CD8-positive, alpha-beta memory T cell (primary cell): ENCODE data around the gene PCDHB14. TPM values are rescaled to one million over a fixed set of nuclear protein-coding genes. Genes with fewer than 3 reads are reported as not detected.
"Not testable (repeated sequence)": the region's sequence is repeated elsewhere in the genome, so short reads cannot be mapped to it uniquely, and the experiment has no call there.

Experiments used
- CTCF ChIA-PET: fragments of 350-600 bp; sonication (Branson Sonifier 250); formaldehyde crosslinking; loops from one replicate; lab custom pipeline; 2021; ENCODE audit warnings: antibody characterized with exemption; lab: Charles Lee
- POLR2A ChIA-PET: fragments of 350-600 bp; sonication (Branson Sonifier 250); formaldehyde crosslinking; loops from one replicate; lab custom pipeline; 2021; ENCODE audit warnings: antibody characterized with exemption; lab: Charles Lee
- DNase-seq, 5 donors: peaks; one replicate each; pipeline versions ENCODE4 v3.0.0 to v3.0.0-alpha.2; 2020 to 2022; ENCODE audit warnings: mixed read lengths in 1 of 5
- H3K27ac ChIP-seq: one replicate; pipeline ENCODE4 v1.7.0; 2013; ENCODE audit warnings: low read depth, mild to moderate bottlenecking, low read length, moderate library complexity
- H3K27me3 ChIP-seq: 2 replicates; pipeline ENCODE4 v1.7.0; 2013; ENCODE audit warnings: low read length, mild to moderate bottlenecking; ENCODE audit not compliant: insufficient read depth, poor library complexity, severe bottlenecking
- H3K36me3 ChIP-seq: 2 replicates; pipeline ENCODE4 v1.7.0; 2013; ENCODE audit warnings: mild to moderate bottlenecking, low read length, moderate library complexity; ENCODE audit not compliant: insufficient read depth
- H3K4me1 ChIP-seq: 2 replicates; pipeline ENCODE4 v1.7.0; 2013; ENCODE audit warnings: mild to moderate bottlenecking, low read length, moderate library complexity; ENCODE audit not compliant: insufficient read depth
- H3K4me3 ChIP-seq: 2 replicates; pipeline ENCODE4 v1.7.0; 2013; ENCODE audit warnings: mild to moderate bottlenecking, low read length
- H3K9me3 ChIP-seq: 2 replicates; pipeline ENCODE4 v1.7.0; 2013; ENCODE audit warnings: mild to moderate bottlenecking, low read length
- H3K27ac Mint-ChIP-seq, 8 donors: one replicate each; pipeline ENCODE4 v1.8.0; 2020 to 2021; ENCODE audit warnings: mixed read lengths in 8 of 8, mild to moderate bottlenecking in 6 of 8, inconsistent platforms in 3 of 8, moderate library complexity in 3 of 8
- H3K27me3 Mint-ChIP-seq, 2 donors: one replicate each; pipeline ENCODE4 v1.8.0; 2020 to 2021; ENCODE audit warnings: mixed read lengths in 2 of 2, mild to moderate bottlenecking in 1 of 2, moderate library complexity in 1 of 2
- H3K36me3 Mint-ChIP-seq, 3 donors: one replicate each; pipeline ENCODE4 v1.8.0; 2020 to 2021; ENCODE audit warnings: mixed read lengths in 3 of 3, inconsistent platforms in 1 of 3, mild to moderate bottlenecking in 1 of 3
- H3K4me1 Mint-ChIP-seq, 3 donors: one replicate each; pipeline ENCODE4 v1.8.0; 2020 to 2021; ENCODE audit warnings: mixed read lengths in 3 of 3, inconsistent platforms in 1 of 3, mild to moderate bottlenecking in 1 of 3
- H3K4me3 Mint-ChIP-seq, 7 donors: one replicate each; pipeline ENCODE4 v1.8.0; 2020 to 2021; ENCODE audit warnings: mixed read lengths in 7 of 7, mild to moderate bottlenecking in 6 of 7, moderate library complexity in 4 of 7, inconsistent platforms in 2 of 7
- H3K9me3 Mint-ChIP-seq, 5 donors: one replicate each; pipeline ENCODE4 v1.8.0; 2020 to 2022; ENCODE audit warnings: mixed read lengths in 5 of 5, mild to moderate bottlenecking in 3 of 5, moderate library complexity in 2 of 5, inconsistent platforms in 1 of 5
- polyA plus RNA-seq: library from polyadenylated mRNA; unstranded; fragments of 300-500 nt; fragmentation: Illumina TruSeq; gene quantifications from one replicate; pipeline ENCODE4 v1.2.3, GENCODE V29; 2021
- total RNA-seq, 2 experiments: library from RNA; stranded (reverse); gene quantifications; one replicate each; pipeline ENCODE4 v1.2.3, GENCODE V29; 2021

The PCDHB14 gene
- total and polyA plus RNA-seq, 3 experiments from 2014 or later, result 0.09 TPM; not detected in 2

GRCh38 chr5:141182248-141182647 is 40.9 kb upstream of the PCDHB14 start, which contains the start of gene PCDHB16:
Gene PCDHB16 (plus strand): TSS chr5:141182387. CDS start chr5:141182560, 173 bp downstream.
- DNase-seq, result no peak
- Mint-ChIP-seq H3K4me3 (no peak within 1 kb of the TSS), H3K4me1 (peaks cover 5 to 6% (median 6%) of the 10 kb centered on the region in 3 donors), H3K9me3 (peaks cover 4 to 26% (median 21%) of the 10 kb centered on the region in 5 donors), H3K27ac (no peak within 1 kb of the TSS), H3K36me3 (peaks cover 0 to 5% (median 0%) of the 10 kb centered on the region in 3 donors), H3K27me3 (peaks cover 31 to 54% of the 10 kb centered on the region in 2 donors)
- no peaks in the 10 kb centered on the region for H3K27me3 ChIP-seq
- no peaks in the 10 kb centered on the region for H3K4me1 ChIP-seq
- no peaks in the 10 kb centered on the region for H3K36me3 ChIP-seq
- H3K27ac ChIP-seq, result no peak within 1 kb of the TSS
- no peaks in the 10 kb centered on the region for H3K9me3 ChIP-seq
- CTCF ChIA-PET, result no interaction called here
- POLR2A ChIA-PET, result no interaction called here
- no peak within 1 kb of the TSS for H3K4me3 ChIP-seq

- H3K4me1 Mint-ChIP-seq, H3K4me3 ChIP-seq, H3K36me3 ChIP-seq, H3K4me3 Mint-ChIP-seq, H3K36me3 Mint-ChIP-seq, H3K27me3 ChIP-seq, POLR2A ChIA-PET, CTCF ChIA-PET, DNase-seq, H3K27ac Mint-ChIP-seq, H3K9me3 ChIP-seq, H3K27ac ChIP-seq, H3K4me1 ChIP-seq: not testable (repeated sequence)
- Mint-ChIP-seq H3K9me3 (peaks cover 11 to 36% (median 28%) of the 10 kb centered on the region in 5 donors), H3K27me3 (peaks cover 34 to 64% of the 10 kb centered on the region in 2 donors)
Observed at GRCh38 chr5:141184117-141184855, 38.9 kb upstream of the PCDHB14 start.

- Histone ChIP-seq H3K27me3 (no peaks in the 10 kb centered on the region), H3K9me3 (no peaks in the 10 kb centered on the region), H3K4me1 (no peaks in the 10 kb centered on the region), H3K27ac (no peak within 1 kb of the TSS), H3K36me3 (no peaks in the 10 kb centered on the region), H3K4me3 (no peak within 1 kb of the TSS)
- Mint-ChIP-seq H3K36me3 (peaks cover 1 to 9% (median 2%) of the 10 kb centered on the region in 3 donors), H3K4me1 (peaks cover 6 to 9% (median 6%) of the 10 kb centered on the region in 3 donors), H3K27me3 (peaks cover 41 to 70% of the 10 kb centered on the region in 2 donors), H3K27ac (peak within 1 kb of the TSS in 2 of 8 donors; percentile 3 to 9), H3K4me3 (peak within 1 kb of the TSS; percentile 6 to 78 (median 63)), H3K9me3 (peaks cover 13 to 50% (median 44%) of the 10 kb centered on the region in 5 donors)
- DNase-seq, result peak in 2 of 5 donors; percentile 8 to 18
- CTCF ChIA-PET, result no interaction called here
- POLR2A ChIA-PET, result no interaction called here
Observed at GRCh38 chr5:141186897-141187512, 36.1 kb upstream of the PCDHB14 start, which contains the start of gene PCDHB9. Gene PCDHB9 (plus strand): TSS chr5:141187161. CDS start chr5:141187319, 158 bp downstream.

- H3K4me3 ChIP-seq, H3K9me3 ChIP-seq, H3K36me3 Mint-ChIP-seq, CTCF ChIA-PET, H3K4me1 Mint-ChIP-seq, POLR2A ChIA-PET, H3K27ac ChIP-seq, H3K4me3 Mint-ChIP-seq, H3K27me3 ChIP-seq, DNase-seq, H3K27ac Mint-ChIP-seq, H3K36me3 ChIP-seq, H3K4me1 ChIP-seq: not testable (repeated sequence)
- Mint-ChIP-seq H3K27me3 (peaks cover 36 to 64% of the 10 kb centered on the region in 2 donors), H3K9me3 (peaks cover 14 to 50% (median 41%) of the 10 kb centered on the region in 5 donors)
Observed at GRCh38 chr5:141188682-141189081, 34.5 kb upstream of the PCDHB14 start.

- H3K27me3 ChIP-seq, H3K36me3 Mint-ChIP-seq, H3K27ac Mint-ChIP-seq, DNase-seq, H3K9me3 ChIP-seq, H3K36me3 ChIP-seq, H3K4me3 Mint-ChIP-seq, H3K27ac ChIP-seq, CTCF ChIA-PET, H3K4me1 Mint-ChIP-seq, POLR2A ChIA-PET, H3K4me3 ChIP-seq, H3K4me1 ChIP-seq: not testable (repeated sequence)
- Mint-ChIP-seq H3K27me3 (peaks cover 36 to 63% of the 10 kb centered on the region in 2 donors), H3K9me3 (peaks cover 14 to 50% (median 42%) of the 10 kb centered on the region in 5 donors)
Observed at GRCh38 chr5:141189131-141189530, 34.0 kb upstream of the PCDHB14 start.

GRCh38 chr5:141192110-141192725 is 30.9 kb upstream of the PCDHB14 start, which contains the start of gene PCDHB10:
Gene PCDHB10 (plus strand): TSS chr5:141192353. CDS start chr5:141192553, 200 bp downstream.
- Mint-ChIP-seq H3K36me3 (peaks cover 1 to 5% (median 2%) of the 10 kb centered on the region in 3 donors), H3K9me3 (peaks cover 31 to 55% (median 53%) of the 10 kb centered on the region in 5 donors), H3K27ac (no peak within 1 kb of the TSS), H3K27me3 (peaks cover 30 to 52% of the 10 kb centered on the region in 2 donors), H3K4me1 (peaks cover under 1 to 3% (median under 1%) of the 10 kb centered on the region in 3 donors), H3K4me3 (peak within 1 kb of the TSS in 2 of 7 donors; percentile 11 to 25)
- no peaks in the 10 kb centered on the region for H3K27me3 ChIP-seq
- peaks cover 5% of the 10 kb centered on the region for H3K9me3 ChIP-seq
- H3K36me3 ChIP-seq, result no peaks in the 10 kb centered on the region
- H3K27ac ChIP-seq, result no peak within 1 kb of the TSS
- H3K4me1 ChIP-seq, result no peaks in the 10 kb centered on the region
- DNase-seq, result peak in 1 of 5 donors; percentile 6
- CTCF ChIA-PET, result no interaction called here
- H3K4me3 ChIP-seq, result no peak within 1 kb of the TSS
- POLR2A ChIA-PET, result no interaction called here

- H3K4me1 Mint-ChIP-seq, H3K4me1 ChIP-seq, H3K27ac ChIP-seq, H3K27me3 ChIP-seq, H3K36me3 ChIP-seq, DNase-seq, H3K4me3 Mint-ChIP-seq, CTCF ChIA-PET, H3K4me3 ChIP-seq, H3K9me3 ChIP-seq, H3K36me3 Mint-ChIP-seq, H3K27ac Mint-ChIP-seq, POLR2A ChIA-PET: not testable (repeated sequence)
- Mint-ChIP-seq H3K27me3 (peaks cover 29 to 60% of the 10 kb centered on the region in 2 donors), H3K9me3 (peaks cover 37 to 60% (median 50%) of the 10 kb centered on the region in 5 donors)
Observed at GRCh38 chr5:141194332-141194731, 28.8 kb upstream of the PCDHB14 start.
